Thyroid gland (tissue), 4 donors: Measurements from ENCODE around the gene KIF2C. TPM values are rescaled to one million over a fixed set of nuclear protein-coding genes. Genes with fewer than 3 reads are reported as not detected.

Experiments
- DNase-seq, 2 donors: peaks; one replicate each; pipeline ENCODE4 v3.0.0-alpha.2; 2019
- H3K27ac ChIP-seq, 3 donors: fragments of 200-600 bp; sonication (generic); 1 replicate in 2 of 3; 2 replicates in 1 of 3; pipeline ENCODE4 v1.5.1; 2016 to 2019; ENCODE audit warnings: mild to moderate bottlenecking in 1 of 3, moderate library complexity in 1 of 3
- H3K27me3 ChIP-seq: fragments of 200-600 bp; sonication (generic); one replicate; pipeline ENCODE4 v1.5.1; 2019
- H3K36me3 ChIP-seq, 2 donors: fragments of 200-600 bp; sonication (generic); one replicate each; pipeline ENCODE4 v1.5.1; 2016 to 2019
- H3K4me1 ChIP-seq, 2 donors: fragments of 200-600 bp; sonication (generic); one replicate each; pipeline ENCODE4 v1.5.1; 2017 to 2019
- H3K4me3 ChIP-seq, 3 donors: fragments of 200-600 bp; sonication (generic); replicated peaks in 1 of 3; 1 replicate in 2 of 3; 2 replicates in 1 of 3; pipeline ENCODE4 v1.5.1; 2016; ENCODE audit warnings: mild to moderate bottlenecking in 1 of 3
- H3K9me3 ChIP-seq: fragments of 200-600 bp; sonication (generic); one replicate; pipeline ENCODE4 v1.5.1; 2017
- CTCF ChIP-seq, 6 experiments: fragments of 200-600 bp in 3 of 6; fragments of 450-650 bp in 3 of 6; sonication (generic) in 3 of 6; IDR thresholded peaks; one replicate each; pipeline ENCODE4 v1.5.1; 2016 to 2019; ENCODE audit warnings: antibody characterized with exemption in 6 of 6, mild to moderate bottlenecking in 2 of 6, inconsistent platforms in 1 of 6, moderate library complexity in 1 of 6
- POLR2A ChIP-seq, 2 donors: fragments of 450-650 bp; IDR thresholded peaks; one replicate each; pipeline ENCODE4 v1.6.1; 2017; ENCODE audit warnings: antibody characterized with exemption in 2 of 2, mild to moderate bottlenecking in 2 of 2, moderate library complexity in 1 of 2
- WGBS, 2 donors: methylation state at CpG; one replicate each; pipeline ENCODE4 v1.1.5; 2017; 5-methylcytosine and 5-hydroxymethylcytosine counted together
- intact Hi-C: fragments of 100-400 bp; cut with DNase I; formaldehyde crosslinking; loops from one replicate; pipeline ENCODE4 v1.15.1; 2023
- total RNA-seq, 4 donors: library from RNA; depleted of rRNA; stranded (reverse); fragments of >200 nt; gene quantifications; one replicate each; pipeline ENCODE4 v1.2.3, GENCODE V29; 2016

Gene KIF2C
- total RNA-seq, 4 donors from 2014 or later = 0.63 to 1.2 (median 1.0) TPM

GRCh38 chr1:44705470-44705869, 34.2 kb upstream of the KIF2C start:
- intact Hi-C loops = no loop called here
- H3K4me1 ChIP-seq = no peaks in the 10 kb centered on the region
- no peak overlapping the region for H3K27ac ChIP-seq
- TF ChIP-seq POLR2A (IDR thresholded peaks at IDR 0.05) (no peak), CTCF (IDR thresholded peaks at IDR 0.05) (no peak)
- no peak overlapping the region for H3K4me3 ChIP-seq
- H3K9me3 ChIP-seq = no peaks in the 10 kb centered on the region
- H3K36me3 ChIP-seq = no peaks in the 10 kb centered on the region
- 80 to 85% methylated on average over 6 of the region's 6 CpGs for WGBS, 2 donors
- no peak for DNase-seq
- H3K27me3 ChIP-seq = no peaks in the 10 kb centered on the region

- H3K4me1 ChIP-seq = no peaks in the 10 kb centered on the region
- 73 to 76% methylated on average over 2 of the region's 2 CpGs for WGBS, 2 donors
- no peak for DNase-seq
- intact Hi-C loops = no loop called here
- no peak overlapping the region for H3K4me3 ChIP-seq
- no peak for TF ChIP-seq CTCF (IDR thresholded peaks at IDR 0.05)
- TF ChIP-seq POLR2A (IDR thresholded peaks at IDR 0.05) = no peak
- H3K9me3 ChIP-seq = no peaks in the 10 kb centered on the region
- no peaks in the 10 kb centered on the region for H3K27me3 ChIP-seq
- no peak overlapping the region for H3K27ac ChIP-seq
- H3K36me3 ChIP-seq = no peaks in the 10 kb centered on the region
These were observed 33.7 kb upstream of the KIF2C start for GRCh38 chr1:44705938-44706337.

- H3K27me3 ChIP-seq = no peaks in the 10 kb centered on the region
- TF ChIP-seq POLR2A (IDR thresholded peaks at IDR 0.05) (no peak), CTCF (IDR thresholded peaks at IDR 0.05) (no peak)
- no peaks in the 10 kb centered on the region for H3K4me1 ChIP-seq
- H3K4me3 ChIP-seq = no peak overlapping the region
- no peaks in the 10 kb centered on the region for H3K36me3 ChIP-seq
- intact Hi-C loops = no loop called here
- no peak for DNase-seq
- no peaks in the 10 kb centered on the region for H3K9me3 ChIP-seq
- WGBS, 2 donors = 81 to 83% methylated on average over 6 of the region's 6 CpGs
- H3K27ac ChIP-seq = no peak overlapping the region
These were observed 32.3 kb upstream of the KIF2C start for GRCh38 chr1:44707112-44707881.

- intact Hi-C loops = no loop called here
- no peaks in the 10 kb centered on the region for H3K27me3 ChIP-seq
- 40 to 49% methylated on average over 15 of the region's 15 CpGs for WGBS, 2 donors
These were observed 31.4 kb upstream of the KIF2C start for GRCh38 chr1:44707959-44708831.

More at GRCh38 chr1:44707959-44708831, 31.4 kb upstream of the KIF2C start:
- TF ChIP-seq POLR2A (IDR thresholded peaks at IDR 0.05) = no peak
- TF ChIP-seq CTCF (IDR thresholded peaks at IDR 0.05) = peak in 3 of 6 experiments; percentile 37 to 69 (median 46)
- DNase-seq = peak; percentile 18 to 37
- no peaks in the 10 kb centered on the region for H3K4me1 ChIP-seq
- H3K27ac ChIP-seq = no peak overlapping the region
- H3K36me3 ChIP-seq = no peaks in the 10 kb centered on the region
- H3K4me3 ChIP-seq = no peak overlapping the region
- H3K9me3 ChIP-seq = no peaks in the 10 kb centered on the region
